HFF-Myc (cell line): ENCODE results near the gene IPMK.

Experiments
- DNase-seq: peaks from one replicate; pipeline ENCODE4 v3.0.0-alpha.2; 2011; ENCODE audit warnings: low read depth; ENCODE audit errors: extremely low read depth
- H3K4me3 ChIP-seq: replicated peaks from 2 replicates; pipeline ENCODE4 v1.5.1; 2011; ENCODE audit warnings: low read depth, mild to moderate bottlenecking, control low read depth, low read length
- CTCF ChIP-seq: IDR thresholded peaks from 2 replicates; pipeline ENCODE4 v1.5.1; 2012; ENCODE audit warnings: mild to moderate bottlenecking, low read depth, low read length, control low read depth; ENCODE audit errors: missing control alignments

The IPMK gene

GRCh38 chr10:58300676-58301075 lies 33.0 kb upstream of the IPMK start:
- DNase-seq: no peak
- no peak for TF ChIP-seq CTCF
- H3K4me3 ChIP-seq: no peak overlapping the region

GRCh38 chr10:58299580-58299979 lies 31.9 kb upstream of the IPMK start:
- TF ChIP-seq CTCF: peak; percentile 78
- no peak for DNase-seq
- no peak overlapping the region for H3K4me3 ChIP-seq

- no peak for TF ChIP-seq CTCF
- no peak for DNase-seq
- H3K4me3 ChIP-seq: no peak overlapping the region
These were observed 26.3 kb upstream of the IPMK start for GRCh38 chr10:58293989-58294388.

GRCh38 chr10:58291538-58292174 lies 24.0 kb upstream of the IPMK start:
- no peak for DNase-seq
- TF ChIP-seq CTCF: peak; percentile 56
- no peak overlapping the region for H3K4me3 ChIP-seq

- no peak for DNase-seq
- no peak overlapping the region for H3K4me3 ChIP-seq
These were observed 14.9 kb upstream of the IPMK start for GRCh38 chr10:58282615-58283014.

GRCh38 chr10:58281092-58281752 lies 13.5 kb upstream of the IPMK start:
- no peak for TF ChIP-seq CTCF
- no peak overlapping the region for H3K4me3 ChIP-seq
- DNase-seq: no peak

More at GRCh38 chr10:58282615-58283014, 14.9 kb upstream of the IPMK start:
- no peak for TF ChIP-seq CTCF
